Measurements from ENCODE around the gene SAMD13.

SAMD13 gene

DNA sequence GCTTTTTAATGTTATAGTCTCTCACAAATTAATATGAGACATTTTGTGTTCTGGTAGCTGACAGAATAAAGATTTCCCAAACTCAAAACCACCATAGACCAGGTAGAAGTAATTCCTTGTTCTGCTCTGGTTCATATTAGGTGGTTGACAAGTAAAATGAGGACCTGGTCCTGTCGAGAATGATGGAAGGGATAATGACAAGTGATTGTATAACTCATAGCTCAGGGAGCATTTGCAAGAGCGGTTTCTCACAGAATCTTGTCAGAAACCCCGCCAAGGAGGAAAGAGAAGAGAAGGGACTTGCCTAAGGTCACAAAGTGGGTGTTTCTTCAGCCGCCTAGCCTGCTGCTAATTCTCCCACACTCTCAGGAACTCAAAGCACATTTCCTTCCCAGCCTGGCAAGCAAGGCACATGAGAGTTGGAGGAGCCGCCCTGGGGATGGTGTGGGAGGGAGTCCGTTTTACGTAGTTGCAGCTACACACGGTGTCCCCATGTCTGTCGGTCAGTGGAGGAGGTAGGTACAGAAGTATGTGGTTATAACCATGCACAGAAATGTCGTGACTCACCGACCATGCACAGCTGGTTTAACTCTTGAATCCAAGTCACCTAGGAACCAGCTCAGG lies 46.5 kb downstream of the SAMD13 start:
- DNase-seq = peak; percentile 57 to 95

GRCh38 chr1:84348759-84349158 lies 47.3 kb downstream of the SAMD13 start:
- peak; percentile 35 to 75 for DNase-seq

DNA sequence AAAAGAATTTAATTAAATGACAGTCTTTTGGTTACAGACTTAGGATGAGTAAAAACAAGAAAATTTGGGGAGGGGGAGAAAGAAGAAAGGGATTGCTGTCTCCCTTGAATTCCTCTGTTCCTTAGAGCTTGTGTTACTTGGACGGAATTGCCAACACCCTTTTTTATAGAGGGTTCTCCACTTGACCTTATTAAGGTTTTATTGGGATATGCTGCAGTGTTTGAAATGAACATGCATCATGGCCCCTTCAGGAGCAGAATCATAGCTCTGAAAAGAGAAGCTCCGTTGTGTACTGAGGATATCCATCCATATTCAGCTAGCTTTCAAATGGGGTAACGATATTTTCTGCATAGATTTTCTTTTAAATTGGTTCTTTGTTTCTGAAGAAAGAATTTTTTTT lies 48.6 kb downstream of the SAMD13 start:
- DNase-seq = no peak

- no peak for DNase-seq
These were observed 49.0 kb downstream of the SAMD13 start for GRCh38 chr1:84350550-84350949.

GRCh38 chr1:84352298-84353106 lies 51.0 kb downstream of the SAMD13 start:
- no peak for DNase-seq

DNA sequence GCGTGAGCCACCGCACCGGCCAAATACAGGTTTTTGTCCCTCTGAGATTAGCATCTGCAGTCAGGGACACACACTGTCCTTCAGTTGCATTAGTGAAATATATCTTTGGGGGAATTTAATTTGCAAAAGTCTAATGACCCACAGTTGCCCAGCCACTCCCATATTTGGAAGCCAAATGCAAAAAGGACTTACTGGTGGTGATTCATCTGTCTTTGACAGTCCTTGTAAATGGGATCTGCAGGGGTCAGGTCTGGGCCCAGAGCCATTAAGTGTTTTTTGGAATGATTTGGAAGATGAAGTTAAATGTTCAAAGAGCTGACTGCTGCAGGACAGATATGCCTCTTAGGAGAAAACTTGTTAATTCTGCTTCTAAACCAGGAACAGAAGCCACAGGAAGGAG lies 52.2 kb downstream of the SAMD13 start:
- no peak for DNase-seq

DNA sequence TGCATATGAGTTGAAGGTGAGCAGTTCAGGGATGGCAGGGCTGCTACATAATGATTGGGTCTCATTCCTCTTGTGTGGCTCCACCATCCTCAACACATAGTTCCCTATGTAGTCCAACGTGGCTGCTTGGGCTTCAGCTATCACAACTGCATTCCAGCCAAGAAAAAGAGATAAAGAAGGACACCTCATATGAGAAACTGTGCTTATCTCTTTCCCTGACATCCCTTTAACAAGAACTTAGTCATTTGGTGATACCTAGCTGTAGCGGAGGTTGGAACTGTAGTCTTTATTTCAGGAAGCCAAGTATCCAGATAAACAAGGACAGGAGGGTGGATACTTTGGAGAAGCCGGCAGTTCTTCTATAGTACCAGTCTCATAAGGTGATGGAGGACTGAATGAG lies 54.0 kb downstream of the SAMD13 start:
- DNase-seq = no peak

- no peak for DNase-seq
These were observed 55.4 kb downstream of the SAMD13 start for GRCh38 chr1:84356881-84357280.

DNA sequence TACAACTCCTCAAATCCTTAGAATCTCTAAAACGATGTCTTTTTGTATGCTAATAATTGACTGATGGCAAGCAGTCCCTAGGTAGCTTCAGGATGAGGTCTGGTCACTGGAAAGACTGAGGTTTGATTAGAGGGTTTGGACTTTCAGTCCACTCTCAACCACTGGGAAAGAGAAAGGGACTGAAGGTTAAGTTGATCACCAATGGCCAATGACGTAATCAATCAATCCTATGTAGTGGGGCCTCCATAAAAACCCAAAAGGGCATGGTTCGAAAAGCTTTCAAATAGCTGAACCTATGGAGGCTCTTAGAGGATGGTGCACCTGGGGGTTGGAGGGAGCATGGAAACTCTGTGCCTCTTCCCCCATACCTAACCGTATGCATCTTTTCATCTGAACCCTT lies 57.2 kb downstream of the SAMD13 start:
- DNase-seq = no peak

- DNase-seq = peak in 1 of 2 donors; percentile 36
These were observed 58.8 kb downstream of the SAMD13 start for GRCh38 chr1:84360316-84360715.

- no peak for DNase-seq
These were observed 60.3 kb downstream of the SAMD13 start for GRCh38 chr1:84361796-84362195.

- no peak for DNase-seq
These were observed 61.5 kb downstream of the SAMD13 start for GRCh38 chr1:84363019-84363418.

DNA sequence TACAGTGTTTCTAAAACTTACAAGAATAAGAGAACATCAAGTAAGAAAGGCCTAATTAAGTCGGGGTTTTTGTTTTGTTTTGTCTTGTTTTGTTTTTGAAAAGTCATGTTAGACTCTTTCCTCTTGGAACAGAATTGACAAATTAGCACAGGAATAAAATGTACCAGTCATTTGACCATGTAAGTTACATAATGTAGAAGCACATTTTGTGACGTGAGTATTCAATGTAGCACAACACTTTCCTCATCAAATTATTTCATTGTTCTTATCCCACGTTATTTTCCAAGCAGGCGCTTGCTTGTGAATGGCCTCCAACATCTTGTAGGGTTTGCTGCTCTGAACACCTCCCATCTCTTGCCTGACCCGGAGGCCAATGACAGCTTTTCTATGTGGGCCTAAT lies 62.1 kb downstream of the SAMD13 start:
- DNase-seq = no peak

GRCh38 chr1:84365225-84366221 lies 64.0 kb downstream of the SAMD13 start:
- DNase-seq = peak; percentile 73 to 82

GRCh38 chr1:84366786-84367185 lies 65.3 kb downstream of the SAMD13 start:
- DNase-seq = no peak

DNA sequence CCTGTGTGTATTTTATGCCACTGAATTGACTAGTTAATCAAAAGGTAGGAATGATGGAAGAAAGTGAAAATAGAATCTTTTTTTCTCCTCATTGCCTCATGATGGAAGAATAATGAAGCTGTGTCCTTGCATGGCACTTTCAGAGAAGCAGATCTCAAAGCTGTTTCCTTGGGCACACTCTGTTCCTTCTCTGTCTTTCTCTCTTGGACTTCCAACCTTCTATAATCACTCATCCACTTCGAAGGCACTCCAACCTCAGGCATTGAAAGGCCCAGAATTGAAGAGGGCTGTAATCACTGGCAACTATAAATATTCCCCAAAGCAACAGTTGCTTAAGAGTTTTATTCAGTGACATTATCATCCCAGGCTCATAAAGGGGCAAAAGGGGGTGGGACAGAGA lies 65.7 kb downstream of the SAMD13 start:
- no peak for DNase-seq

- no peak for DNase-seq
These were observed 66.9 kb downstream of the SAMD13 start for GRCh38 chr1:84368441-84368840.

- no peak for DNase-seq
These were observed 68.8 kb downstream of the SAMD13 start for GRCh38 chr1:84370266-84370665.

DNA sequence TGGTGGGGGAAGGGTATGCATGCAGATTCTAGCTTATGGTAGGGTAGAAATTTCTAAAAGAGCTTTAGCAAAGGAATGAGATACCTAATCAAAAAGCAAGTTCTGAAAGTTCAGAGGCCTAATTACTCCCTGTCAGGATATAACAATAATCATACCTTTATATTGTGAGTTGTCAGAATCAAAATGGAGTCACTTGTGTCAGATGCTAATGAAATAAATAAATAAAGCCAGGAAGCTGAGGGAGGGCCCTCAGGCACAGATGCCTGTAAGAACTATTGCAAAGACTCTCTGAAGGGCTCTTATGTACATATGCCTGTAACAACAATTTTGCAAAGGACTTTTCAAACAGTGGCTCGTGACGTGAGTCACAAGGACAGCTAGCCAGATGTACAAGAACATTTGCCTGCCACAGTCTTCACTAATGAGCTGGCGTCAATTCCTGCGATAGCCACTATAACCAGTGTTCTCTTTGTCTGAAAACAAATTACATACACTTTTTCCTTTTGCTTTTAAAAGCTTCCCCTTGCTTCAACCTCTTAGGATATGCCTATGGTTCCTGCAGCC lies 69.4 kb downstream of the SAMD13 start:
- no peak for DNase-seq

GRCh38 chr1:84373436-84374141 lies 72.1 kb downstream of the SAMD13 start:
- no peak for DNase-seq

DNA sequence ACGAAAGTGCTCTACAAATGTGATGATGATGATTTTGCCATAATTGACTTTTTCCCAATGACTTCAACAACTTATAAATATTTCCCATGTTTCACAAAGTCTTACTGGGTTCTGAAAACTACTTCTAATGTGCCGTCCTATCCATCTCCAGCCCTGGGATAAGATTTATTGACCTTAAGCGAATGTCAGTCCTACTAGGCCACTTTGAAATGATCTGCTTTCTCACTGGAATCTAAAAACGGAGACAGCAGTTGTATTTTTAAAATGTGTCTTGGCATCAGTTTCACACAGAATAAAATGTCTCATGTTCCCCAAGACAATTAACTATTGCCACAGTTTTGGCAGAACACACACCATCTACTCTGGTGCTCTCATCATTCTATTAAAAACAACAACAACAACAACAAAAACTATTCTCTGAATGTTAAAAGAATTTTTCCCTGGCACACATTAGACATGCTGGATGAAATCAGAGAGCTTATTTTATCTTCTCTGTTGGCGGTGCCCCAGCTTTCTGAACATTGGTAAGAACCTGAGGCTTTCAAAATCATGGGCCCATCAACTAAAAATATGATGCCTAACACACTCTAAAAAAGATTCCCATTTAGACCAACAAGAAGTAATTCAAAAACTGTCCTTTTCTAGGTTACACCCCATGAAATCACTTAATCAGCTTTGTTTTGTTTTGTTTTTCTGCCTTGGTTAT lies 73.6 kb downstream of the SAMD13 start:
- no peak for DNase-seq

Measured in inflammatory macrophage treated with lipopolysaccharide for 1 hour (primary cell).